ENCODE measurements around the gene WDR1. TPM values are rescaled to one million over a fixed set of nuclear protein-coding genes. Genes with fewer than 3 reads are reported as not detected.

Gene WDR1
- total RNA-seq, 2 experiments from 2014 or later: 197 to 198 TPM

- Histone ChIP-seq H3K27ac (ENCODE audit: low read depth in 1 of 2, low read length in 2 of 2) (peak overlapping the region; percentile 58 to 59), H3K9me3 (ENCODE audit: control insufficient read depth in 1 of 2, insufficient read depth in 1 of 2, low read length in 2 of 2) (no peaks in the 10 kb centered on the region), H3K27me3 (ENCODE audit: control insufficient read depth in 1 of 2, insufficient read depth in 2 of 2, low read length in 2 of 2) (no peaks in the 10 kb centered on the region), H3K4me3 (ENCODE audit: low read length) (no peak overlapping the region), H3K36me3 (ENCODE audit: insufficient read depth, low read length) (peaks cover 98% of the 10 kb centered on the region), H3K4me1 (ENCODE audit: insufficient read depth, low read length) (peaks cover 99% of the 10 kb centered on the region)
- Mint-ChIP-seq H3K27me3 (no peaks in the 10 kb centered on the region), H3K9me3 (no peaks in the 10 kb centered on the region), H3K4me3 (peak overlapping the region; percentile 49), H3K27ac (peak overlapping the region; percentile 99), H3K36me3 (ENCODE audit: low read depth) (peaks cover 100% of the 10 kb centered on the region), H3K4me1 (ENCODE audit: low read depth) (peaks cover 97% of the 10 kb centered on the region)
- ChIA-PET POLR2A (interaction anchor here (0.7 to 7.6 kb wide), 4 partner anchors 11 to 22 kb away, joined by 3 to 126 read pairs (median 32); partner anchors contain the start of gene WDR1), CTCF (interaction anchor here (0.8 to 2.4 kb wide), 3 partner anchors 10 to 22 kb away, joined by 5 to 8 read pairs (median 8); partner anchors contain the start of gene WDR1)
- DNase-seq (peak; percentile 39 to 88 (median 77)), ATAC-seq (ENCODE audit: poor library complexity) (peak; percentile 75)
- intact Hi-C loops (cut with DNase I, micrococcal nuclease): loop anchor here (1.0 to 5.0 kb wide), 3 partner anchors 10 to 79 kb away; no protein-coding TSS in a partner anchor
- TF ChIP-seq, protein P1, sequence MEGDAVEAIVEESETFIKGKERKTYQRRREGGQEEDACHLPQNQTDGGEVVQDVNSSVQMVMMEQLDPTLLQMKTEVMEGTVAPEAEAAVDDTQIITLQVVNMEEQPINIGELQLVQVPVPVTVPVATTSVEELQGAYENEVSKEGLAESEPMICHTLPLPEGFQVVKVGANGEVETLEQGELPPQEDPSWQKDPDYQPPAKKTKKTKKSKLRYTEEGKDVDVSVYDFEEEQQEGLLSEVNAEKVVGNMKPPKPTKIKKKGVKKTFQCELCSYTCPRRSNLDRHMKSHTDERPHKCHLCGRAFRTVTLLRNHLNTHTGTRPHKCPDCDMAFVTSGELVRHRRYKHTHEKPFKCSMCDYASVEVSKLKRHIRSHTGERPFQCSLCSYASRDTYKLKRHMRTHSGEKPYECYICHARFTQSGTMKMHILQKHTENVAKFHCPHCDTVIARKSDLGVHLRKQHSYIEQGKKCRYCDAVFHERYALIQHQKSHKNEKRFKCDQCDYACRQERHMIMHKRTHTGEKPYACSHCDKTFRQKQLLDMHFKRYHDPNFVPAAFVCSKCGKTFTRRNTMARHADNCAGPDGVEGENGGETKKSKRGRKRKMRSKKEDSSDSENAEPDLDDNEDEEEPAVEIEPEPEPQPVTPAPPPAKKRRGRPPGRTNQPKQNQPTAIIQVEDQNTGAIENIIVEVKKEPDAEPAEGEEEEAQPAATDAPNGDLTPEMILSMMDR (IDR thresholded peaks at IDR 0.05): no peak
Observed at GRCh38 chr4:10096201-10096977, 20.2 kb downstream of the WDR1 start.

DNA sequence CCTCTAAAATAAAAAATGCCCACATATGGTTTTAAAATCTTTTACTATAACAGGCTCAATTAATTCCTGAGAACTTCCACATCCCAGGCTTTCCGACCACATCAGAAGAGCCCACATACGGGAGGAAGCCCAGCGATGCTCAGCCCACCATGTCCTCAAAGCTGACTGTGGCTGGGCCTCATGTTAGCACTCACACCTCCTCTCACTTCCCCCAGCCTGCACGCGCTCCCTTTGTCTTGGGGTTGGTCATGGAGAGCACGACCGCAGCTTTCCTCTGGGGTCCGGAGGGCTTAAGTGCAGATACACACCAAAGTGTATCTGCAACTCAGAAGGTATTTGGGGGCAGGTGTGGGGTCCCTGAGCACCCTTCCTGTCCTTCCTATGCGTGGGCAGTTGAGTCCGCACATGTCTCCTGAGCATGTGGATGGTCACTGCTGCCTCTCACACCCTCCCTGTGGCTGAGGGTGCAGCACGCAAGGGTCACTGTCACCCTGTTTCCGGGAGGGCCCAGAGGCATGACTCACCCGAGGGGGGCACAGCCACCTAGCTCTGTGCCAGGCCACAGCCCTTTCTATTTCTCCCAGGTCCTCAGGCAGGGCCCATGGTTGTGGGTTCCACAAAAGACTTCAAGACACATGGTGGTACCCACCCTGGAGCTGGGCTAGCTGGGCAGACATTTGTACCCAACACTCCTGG lies 21.2 kb downstream of the WDR1 start:
- ChIA-PET CTCF (interaction anchor here (0.8 to 2.4 kb wide), 3 partner anchors 11 to 23 kb away, joined by 5 to 8 read pairs (median 8); partner anchors contain the start of gene WDR1), POLR2A (interaction anchor here (2.5 to 7.6 kb wide), 3 partner anchors 12 to 23 kb away, joined by 8 to 126 read pairs (median 57); partner anchors contain the start of gene WDR1)
- ATAC-seq (ENCODE audit: poor library complexity): no peak
- TF ChIP-seq, protein P1 (IDR thresholded peaks at IDR 0.05): no peak
- H3K36me3 ChIP-seq (ENCODE audit: insufficient read depth, low read length): peaks cover 99% of the 10 kb centered on the region
- Mint-ChIP-seq H3K36me3 (ENCODE audit: low read depth) (peaks cover 100% of the 10 kb centered on the region), H3K4me3 (no peak overlapping the region), H3K27me3 (no peaks in the 10 kb centered on the region), H3K4me1 (ENCODE audit: low read depth) (peaks cover 91% of the 10 kb centered on the region), H3K9me3 (no peaks in the 10 kb centered on the region), H3K27ac (peak overlapping the region; percentile 99)
- peak in 4 of 14 experiments; percentile 39 to 61 (median 46) for DNase-seq
- peaks cover 99% of the 10 kb centered on the region for H3K4me1 ChIP-seq (ENCODE audit: insufficient read depth, low read length)
- H3K4me3 ChIP-seq (ENCODE audit: low read length): no peak overlapping the region
- H3K9me3 ChIP-seq (ENCODE audit: control insufficient read depth in 1 of 2, insufficient read depth in 1 of 2, low read length in 2 of 2): no peaks in the 10 kb centered on the region
- no peaks in the 10 kb centered on the region for H3K27me3 ChIP-seq (ENCODE audit: control insufficient read depth in 1 of 2, insufficient read depth in 2 of 2, low read length in 2 of 2)
- H3K27ac ChIP-seq (ENCODE audit: low read depth in 1 of 2, low read length in 2 of 2): peak overlapping the region; percentile 58 to 59
- intact Hi-C loops (cut with DNase I, micrococcal nuclease): loop anchor here in 1 of 2 experiments (5.0 kb wide), 1 partner anchor 78 kb away; no protein-coding TSS in a partner anchor

DNA sequence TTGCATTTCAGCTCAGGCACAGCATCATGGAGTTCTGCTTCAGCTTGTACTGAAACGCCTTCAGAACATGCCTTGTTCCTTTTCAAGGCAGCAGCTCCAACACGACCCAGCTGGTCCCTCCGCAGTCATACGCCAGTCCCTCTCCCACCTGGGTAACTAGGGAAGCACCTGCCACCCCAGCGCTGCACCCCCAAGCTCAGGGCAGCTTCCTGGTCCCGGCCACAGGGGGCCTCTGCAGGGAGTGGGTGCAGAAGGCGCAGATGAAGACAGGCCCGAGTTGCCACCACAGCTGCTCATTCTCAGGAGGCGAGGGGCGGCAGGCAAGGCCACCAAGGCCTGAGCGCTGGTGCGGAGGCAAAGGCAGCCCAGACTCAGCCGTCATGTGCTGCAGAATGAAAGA lies 21.8 kb downstream of the WDR1 start:
- POLR2A ChIA-PET: interaction anchor here (2.5 to 7.6 kb wide), 3 partner anchors 13 to 24 kb away, joined by 8 to 126 read pairs (median 57); partner anchors contain the start of gene WDR1
- TF ChIP-seq, protein P1 (IDR thresholded peaks at IDR 0.05): no peak
- DNase-seq: peak in 3 of 14 experiments; percentile 34 to 50 (median 40)
- ATAC-seq (ENCODE audit: poor library complexity): no peak
- Mint-ChIP-seq H3K9me3 (no peaks in the 10 kb centered on the region), H3K36me3 (ENCODE audit: low read depth) (peaks cover 100% of the 10 kb centered on the region), H3K4me1 (ENCODE audit: low read depth) (peaks cover 89% of the 10 kb centered on the region), H3K27ac (peak overlapping the region; percentile 99), H3K4me3 (peak overlapping the region; percentile 20), H3K27me3 (no peaks in the 10 kb centered on the region)
- H3K4me3 ChIP-seq (ENCODE audit: low read length): no peak overlapping the region
- CTCF ChIA-PET: interaction anchor here (1.6 kb wide), 1 partner anchor 23 kb away, joined by 6 read pairs; the partner anchor contains the start of gene WDR1
- H3K4me1 ChIP-seq (ENCODE audit: insufficient read depth, low read length): peaks cover 99% of the 10 kb centered on the region
- intact Hi-C loops (cut with DNase I, micrococcal nuclease): loop anchor here in 1 of 2 experiments (5.0 kb wide), 1 partner anchor 78 kb away; no protein-coding TSS in a partner anchor
- H3K36me3 ChIP-seq (ENCODE audit: insufficient read depth, low read length): peaks cover 99% of the 10 kb centered on the region
- H3K9me3 ChIP-seq (ENCODE audit: control insufficient read depth in 1 of 2, insufficient read depth in 1 of 2, low read length in 2 of 2): no peaks in the 10 kb centered on the region
- no peaks in the 10 kb centered on the region for H3K27me3 ChIP-seq (ENCODE audit: control insufficient read depth in 1 of 2, insufficient read depth in 2 of 2, low read length in 2 of 2)
- H3K27ac ChIP-seq (ENCODE audit: low read depth in 1 of 2, low read length in 2 of 2): peak overlapping the region; percentile 58 to 70

All from CD4-positive, alpha-beta T cell (primary cell).